Upper lobe of left lung (tissue), 4 donors: ENCODE results near the gene CRTC3.

Source experiments
- CTCF ChIP-seq, 6 experiments: fragments of 450-650 bp in 4 of 6; fragments of 200-600 bp in 2 of 6; sonication (generic) in 2 of 6; IDR thresholded peaks; one replicate each; pipeline ENCODE4 v1.5.1; 2016 to 2019; ENCODE audit warnings: antibody characterized with exemption in 6 of 6
- EP300 ChIP-seq, 4 donors: sonication (generic); formaldehyde crosslinking; IDR thresholded peaks; one replicate each; pipeline ENCODE4 v1.5.1; 2017; ENCODE audit warnings: antibody characterized with exemption in 4 of 4, control low read depth in 2 of 4
- POLR2A ChIP-seq, 4 donors: fragments of 450-650 bp; IDR thresholded peaks; one replicate each; pipeline ENCODE4 v1.5.1; 2016 to 2017; ENCODE audit warnings: antibody characterized with exemption in 4 of 4, mild to moderate bottlenecking in 2 of 4
- POLR2AphosphoS5 ChIP-seq, 2 donors: sonication (generic); formaldehyde crosslinking; IDR thresholded peaks; one replicate each; pipeline ENCODE4 v1.5.1; 2017; ENCODE audit warnings: antibody characterized with exemption in 2 of 2

- TF ChIP-seq POLR2AphosphoS5 (IDR thresholded peaks at IDR 0.05) (no peak), CTCF (IDR thresholded peaks at IDR 0.05) (no peak), POLR2A (IDR thresholded peaks at IDR 0.05) (no peak), EP300 (IDR thresholded peaks at IDR 0.05) (no peak)
These were observed 144.8 kb downstream of the CRTC3 start for GRCh38 chr15:90674476-90674875.
